SHP77 (cell line): ENCODE results near the gene MAP7D2.

ENCODE experiments used
- DNase-seq, 2 experiments: peaks; one replicate each; lab custom pipeline; 2025; lab: John Stamatoyannopoulos, UW

MAP7D2 gene

GRCh38 chrX:20038966-20039365, 77.7 kb downstream of the MAP7D2 start:
- DNase-seq: no peak

- no peak for DNase-seq
Observed at GRCh38 chrX:20037186-20037585, 79.5 kb downstream of the MAP7D2 start.

- DNase-seq: no peak
Observed at GRCh38 chrX:20032201-20032600, 84.5 kb downstream of the MAP7D2 start.

GRCh38 chrX:20029728-20030127, 87.0 kb downstream of the MAP7D2 start:
- no peak for DNase-seq

- no peak for DNase-seq
Observed at GRCh38 chrX:20028588-20028987, 88.1 kb downstream of the MAP7D2 start.

- no peak for DNase-seq
Observed at GRCh38 chrX:20026278-20026677, 90.4 kb downstream of the MAP7D2 start.

- DNase-seq: no peak
Observed at GRCh38 chrX:20019672-20020365, 96.9 kb downstream of the MAP7D2 start.

GRCh38 chrX:20016616-20016945, 100.1 kb downstream of the MAP7D2 start:
- no peak for DNase-seq

- DNase-seq: no peak
Observed at GRCh38 chrX:20015945-20016615, 100.6 kb downstream of the MAP7D2 start.

- no peak for DNase-seq
Observed at GRCh38 chrX:20015422-20015821, 101.3 kb downstream of the MAP7D2 start.

- no peak for DNase-seq
Observed at GRCh38 chrX:20011608-20012007, 105.1 kb downstream of the MAP7D2 start.

- no peak for DNase-seq
Observed at GRCh38 chrX:20007962-20008622, 108.6 kb downstream of the MAP7D2 start.

GRCh38 chrX:20005883-20006282, 110.8 kb downstream of the MAP7D2 start:
- DNase-seq: no peak

- DNase-seq: no peak
Observed at GRCh38 chrX:20001588-20001987, 115.1 kb downstream of the MAP7D2 start.

- DNase-seq: no peak
Observed at GRCh38 chrX:19991350-19991718, 125.4 kb downstream of the MAP7D2 start.

- DNase-seq: peak; percentile 67 to 73
Observed at GRCh38 chrX:19990556-19991349, 126.0 kb downstream of the MAP7D2 start, which contains the start of gene BCLAF3. Gene BCLAF3 (minus strand): TSS chrX:19991061. CDS start chrX:19970264, 20,797 bp downstream.

- DNase-seq: no peak
Observed at GRCh38 chrX:19990151-19990555, 126.6 kb downstream of the MAP7D2 start.

- DNase-seq: no peak
Observed at GRCh38 chrX:19987856-19988255, 128.9 kb downstream of the MAP7D2 start.

GRCh38 chrX:19986531-19986930, 130.2 kb downstream of the MAP7D2 start:
- no peak for DNase-seq

GRCh38 chrX:19981947-19982346, 134.8 kb downstream of the MAP7D2 start:
- no peak for DNase-seq

GRCh38 chrX:19975845-19976244, 140.9 kb downstream of the MAP7D2 start:
- DNase-seq: no peak

GRCh38 chrX:19972984-19973383, 143.7 kb downstream of the MAP7D2 start:
- DNase-seq: no peak
